Upper lobe of left lung (tissue), 4 donors: Measurements from ENCODE around the gene PRKCZ.

Source experiments
- EP300 ChIP-seq, 4 donors: sonication (generic); formaldehyde crosslinking; IDR thresholded peaks; one replicate each; pipeline ENCODE4 v1.5.1; 2017; ENCODE audit warnings: antibody characterized with exemption in 4 of 4, control low read depth in 2 of 4
- POLR2A ChIP-seq, 4 donors: fragments of 450-650 bp; IDR thresholded peaks; one replicate each; pipeline ENCODE4 v1.5.1; 2016 to 2017; ENCODE audit warnings: antibody characterized with exemption in 4 of 4, mild to moderate bottlenecking in 2 of 4
- POLR2AphosphoS5 ChIP-seq, 2 donors: sonication (generic); formaldehyde crosslinking; IDR thresholded peaks; one replicate each; pipeline ENCODE4 v1.5.1; 2017; ENCODE audit warnings: antibody characterized with exemption in 2 of 2
- TF ChIP-seq, protein P1 (sequence below), 6 experiments: fragments of 450-650 bp in 4 of 6; fragments of 200-600 bp in 2 of 6; sonication (generic) in 2 of 6; IDR thresholded peaks; one replicate each; pipeline ENCODE4 v1.5.1; 2016 to 2019; ENCODE audit warnings: antibody characterized with exemption in 6 of 6

- TF ChIP-seq, protein P1, sequence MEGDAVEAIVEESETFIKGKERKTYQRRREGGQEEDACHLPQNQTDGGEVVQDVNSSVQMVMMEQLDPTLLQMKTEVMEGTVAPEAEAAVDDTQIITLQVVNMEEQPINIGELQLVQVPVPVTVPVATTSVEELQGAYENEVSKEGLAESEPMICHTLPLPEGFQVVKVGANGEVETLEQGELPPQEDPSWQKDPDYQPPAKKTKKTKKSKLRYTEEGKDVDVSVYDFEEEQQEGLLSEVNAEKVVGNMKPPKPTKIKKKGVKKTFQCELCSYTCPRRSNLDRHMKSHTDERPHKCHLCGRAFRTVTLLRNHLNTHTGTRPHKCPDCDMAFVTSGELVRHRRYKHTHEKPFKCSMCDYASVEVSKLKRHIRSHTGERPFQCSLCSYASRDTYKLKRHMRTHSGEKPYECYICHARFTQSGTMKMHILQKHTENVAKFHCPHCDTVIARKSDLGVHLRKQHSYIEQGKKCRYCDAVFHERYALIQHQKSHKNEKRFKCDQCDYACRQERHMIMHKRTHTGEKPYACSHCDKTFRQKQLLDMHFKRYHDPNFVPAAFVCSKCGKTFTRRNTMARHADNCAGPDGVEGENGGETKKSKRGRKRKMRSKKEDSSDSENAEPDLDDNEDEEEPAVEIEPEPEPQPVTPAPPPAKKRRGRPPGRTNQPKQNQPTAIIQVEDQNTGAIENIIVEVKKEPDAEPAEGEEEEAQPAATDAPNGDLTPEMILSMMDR (IDR thresholded peaks at IDR 0.05): no peak
- TF ChIP-seq POLR2A (IDR thresholded peaks at IDR 0.05) (no peak), EP300 (IDR thresholded peaks at IDR 0.05) (no peak), POLR2AphosphoS5 (IDR thresholded peaks at IDR 0.05) (no peak)
Observed at GRCh38 chr1:2198571-2198970, 148.4 kb downstream of the PRKCZ start.
